ENCODE measurements around the gene GMFB.
A peak's percentile ranks its signal among the peaks of the same experiment; 100 is the strongest.
"Not testable (repeated sequence)": the region's sequence is repeated elsewhere in the genome, so short reads cannot be mapped to it uniquely, and the experiment has no call there.

Gene GMFB

DNA sequence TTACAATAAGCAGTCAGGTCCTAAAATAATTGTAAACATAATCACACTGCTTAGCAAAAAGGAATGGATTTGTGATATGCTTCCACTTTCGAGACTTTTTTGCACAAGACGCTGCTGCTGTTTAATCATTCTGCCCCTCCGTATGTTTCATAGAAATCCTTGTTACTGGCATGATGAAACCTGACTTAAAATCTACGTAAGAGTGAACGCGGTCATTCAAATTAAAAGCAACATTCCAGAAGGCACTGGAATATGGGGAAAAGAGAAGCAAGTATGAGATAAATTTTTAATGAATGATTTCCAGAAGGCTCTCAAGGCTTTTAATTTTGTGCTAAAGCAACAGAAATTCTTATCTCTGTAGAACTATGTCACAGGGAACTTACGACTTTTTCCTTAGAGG, 48.7 kb downstream of the GMFB start:
- TF ChIP-seq, protein P1, sequence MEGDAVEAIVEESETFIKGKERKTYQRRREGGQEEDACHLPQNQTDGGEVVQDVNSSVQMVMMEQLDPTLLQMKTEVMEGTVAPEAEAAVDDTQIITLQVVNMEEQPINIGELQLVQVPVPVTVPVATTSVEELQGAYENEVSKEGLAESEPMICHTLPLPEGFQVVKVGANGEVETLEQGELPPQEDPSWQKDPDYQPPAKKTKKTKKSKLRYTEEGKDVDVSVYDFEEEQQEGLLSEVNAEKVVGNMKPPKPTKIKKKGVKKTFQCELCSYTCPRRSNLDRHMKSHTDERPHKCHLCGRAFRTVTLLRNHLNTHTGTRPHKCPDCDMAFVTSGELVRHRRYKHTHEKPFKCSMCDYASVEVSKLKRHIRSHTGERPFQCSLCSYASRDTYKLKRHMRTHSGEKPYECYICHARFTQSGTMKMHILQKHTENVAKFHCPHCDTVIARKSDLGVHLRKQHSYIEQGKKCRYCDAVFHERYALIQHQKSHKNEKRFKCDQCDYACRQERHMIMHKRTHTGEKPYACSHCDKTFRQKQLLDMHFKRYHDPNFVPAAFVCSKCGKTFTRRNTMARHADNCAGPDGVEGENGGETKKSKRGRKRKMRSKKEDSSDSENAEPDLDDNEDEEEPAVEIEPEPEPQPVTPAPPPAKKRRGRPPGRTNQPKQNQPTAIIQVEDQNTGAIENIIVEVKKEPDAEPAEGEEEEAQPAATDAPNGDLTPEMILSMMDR (IDR thresholded peaks at IDR 0.05; ENCODE audit: control insufficient read depth, extremely low read depth, insufficient read depth): no peak
- DNase-seq (ENCODE audit: low read depth): no peak
- peak overlapping the region; percentile 76 for H3K4me3 ChIP-seq (ENCODE audit: low read depth, low read length)

DNA sequence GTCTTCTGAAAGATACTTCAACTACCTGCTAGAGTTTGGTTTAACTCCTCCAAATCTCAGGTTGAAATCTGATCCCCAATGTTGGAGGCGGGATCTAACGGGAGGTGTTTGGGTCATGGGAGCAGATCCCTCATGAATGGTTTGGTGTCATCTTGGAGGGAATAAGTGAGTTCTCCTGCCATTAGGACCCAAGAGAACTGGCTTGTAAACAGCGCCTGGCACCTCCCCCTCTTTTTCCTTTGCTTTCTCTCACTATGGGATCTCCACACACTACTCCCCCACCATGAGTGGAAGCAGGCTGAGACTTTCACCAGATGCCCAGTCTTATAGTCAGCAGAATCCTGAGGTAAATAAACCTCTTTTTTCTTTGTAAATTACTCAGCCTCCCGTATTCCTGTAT, 50.1 kb downstream of the GMFB start:
- DNase-seq (ENCODE audit: low read depth): no peak
- TF ChIP-seq, protein P1 (IDR thresholded peaks at IDR 0.05; ENCODE audit: control insufficient read depth, extremely low read depth, insufficient read depth): no peak
- no peak overlapping the region for H3K4me3 ChIP-seq (ENCODE audit: low read depth, low read length)

DNA sequence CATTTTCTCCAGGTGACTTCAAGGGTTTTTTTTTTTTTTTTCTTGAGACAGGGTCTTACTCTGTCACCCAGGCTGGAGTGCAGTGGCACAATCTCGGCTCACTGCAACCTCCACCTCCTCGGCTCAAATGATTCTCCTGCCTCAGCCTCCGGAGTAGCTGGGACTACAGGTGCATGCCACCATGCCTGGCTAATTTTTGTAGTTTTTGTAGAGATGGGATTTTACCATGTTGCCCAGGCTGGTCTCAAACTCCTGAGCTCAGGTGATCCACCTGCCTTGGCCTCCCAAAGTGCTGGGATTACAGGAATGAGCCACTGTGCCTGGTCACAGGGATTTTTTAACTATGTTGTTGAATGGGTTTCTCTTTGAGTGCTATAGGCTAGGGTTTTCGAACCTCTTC, 50.8 kb downstream of the GMFB start:
- DNase-seq (ENCODE audit: low read depth); H3K4me3 ChIP-seq (ENCODE audit: low read depth, low read length): not testable (repeated sequence)

DNA sequence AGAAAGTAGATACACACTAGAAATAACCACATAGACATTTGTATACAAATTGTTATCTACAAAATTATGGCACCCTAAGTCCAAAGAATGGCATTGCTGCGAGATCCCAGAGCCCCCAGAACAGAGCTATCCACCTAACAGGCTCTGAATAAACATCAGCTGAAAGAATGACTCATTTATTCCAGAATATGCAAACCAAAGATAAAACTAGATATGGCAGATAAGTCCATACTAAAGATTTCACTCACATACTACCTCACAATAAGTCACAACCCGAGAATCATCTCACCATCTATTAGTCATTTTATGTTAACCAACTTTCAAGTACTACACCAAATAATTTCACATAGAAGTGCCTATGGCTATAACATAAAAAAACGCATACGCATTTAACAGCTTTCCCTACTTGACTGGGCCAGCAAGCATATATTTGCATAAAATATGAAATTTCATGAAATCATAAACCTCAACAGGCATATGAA, 53.2 kb downstream of the GMFB start:
- DNase-seq (ENCODE audit: low read depth): no peak
- TF ChIP-seq, protein P1 (IDR thresholded peaks at IDR 0.05; ENCODE audit: control insufficient read depth, extremely low read depth, insufficient read depth): no peak

DNA sequence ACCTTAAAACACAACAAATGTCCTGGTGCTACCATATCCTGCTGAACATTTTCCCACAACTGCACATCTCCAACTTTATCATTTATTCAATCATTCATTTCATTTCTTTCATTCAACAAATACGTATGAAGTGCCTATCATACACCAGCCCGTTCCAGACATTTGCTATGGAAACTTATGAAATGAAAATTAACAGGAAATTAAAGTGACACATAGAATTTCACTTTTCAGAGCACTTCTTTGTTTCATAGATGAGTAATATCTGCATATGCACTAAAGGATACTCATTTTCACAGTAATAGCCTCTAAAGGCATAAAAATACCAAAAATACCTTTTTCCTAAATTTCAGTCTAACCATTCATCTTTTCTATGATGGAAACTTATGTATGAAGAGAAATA, 60.3 kb downstream of the GMFB start:
- TF ChIP-seq, protein P1 (IDR thresholded peaks at IDR 0.05; ENCODE audit: control insufficient read depth, extremely low read depth, insufficient read depth): no peak
- DNase-seq (ENCODE audit: low read depth): no peak
- H3K4me3 ChIP-seq (ENCODE audit: low read depth, low read length): no peak overlapping the region

More for the DNA sequence above, 53.2 kb downstream of the GMFB start:
- no peak overlapping the region for H3K4me3 ChIP-seq (ENCODE audit: low read depth, low read length)

DNA sequence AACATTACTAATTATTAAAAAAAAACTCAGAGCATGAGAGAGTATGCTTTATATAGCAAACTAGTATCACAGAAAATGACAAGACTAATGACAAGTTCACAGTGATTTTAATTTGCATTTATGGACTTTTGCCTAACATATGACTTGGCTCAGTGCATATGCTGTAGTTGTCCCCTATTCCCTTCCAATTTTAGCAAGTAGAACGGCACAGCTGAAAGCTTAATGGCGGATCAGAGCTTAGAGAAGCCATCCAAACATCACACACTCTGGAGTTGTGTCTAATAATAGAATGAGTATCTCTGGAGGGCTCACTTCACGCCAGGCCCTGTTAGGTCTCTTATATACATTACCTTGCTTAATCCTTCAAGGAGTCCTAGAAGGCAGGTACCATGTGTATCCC, 60.9 kb downstream of the GMFB start:
- H3K4me3 ChIP-seq (ENCODE audit: low read depth, low read length): no peak overlapping the region
- no peak for DNase-seq (ENCODE audit: low read depth)
- TF ChIP-seq, protein P1 (IDR thresholded peaks at IDR 0.05; ENCODE audit: control insufficient read depth, extremely low read depth, insufficient read depth): no peak

DNA sequence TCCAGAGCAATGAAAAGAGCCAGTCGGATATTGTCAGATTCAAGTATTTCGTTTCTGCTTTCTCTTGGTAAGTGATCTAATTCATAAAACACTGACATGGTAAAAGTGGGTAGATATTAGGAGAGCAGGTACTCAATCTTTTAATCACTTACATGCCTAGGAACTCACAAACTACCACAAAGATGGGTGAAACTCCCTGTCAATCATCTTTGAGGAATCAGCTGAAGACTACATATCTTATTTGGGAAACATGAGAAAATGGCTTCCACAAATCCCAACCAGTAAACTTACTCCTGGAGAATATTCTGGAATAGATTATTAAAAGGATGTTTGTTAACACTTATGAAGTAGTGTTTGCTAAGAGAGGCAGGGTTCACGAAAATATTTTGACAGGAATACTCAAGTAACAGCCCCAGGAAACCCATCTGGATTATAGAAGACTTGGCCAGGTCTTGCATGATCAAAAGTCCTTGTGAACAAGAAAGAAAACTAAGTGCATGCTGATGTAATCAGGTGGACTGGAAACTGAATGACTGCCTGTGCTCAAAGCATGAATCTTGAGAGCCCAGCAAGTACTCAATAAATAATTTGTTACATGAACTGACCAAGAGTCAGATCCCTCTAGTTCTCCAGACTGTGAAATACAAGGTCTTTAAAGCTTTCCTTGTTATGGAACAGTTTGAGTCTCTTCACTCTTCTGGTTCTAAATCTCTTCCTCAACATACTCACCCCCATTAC, 63.1 kb downstream of the GMFB start:
- no peak for DNase-seq (ENCODE audit: low read depth)
- TF ChIP-seq, protein P1 (IDR thresholded peaks at IDR 0.05; ENCODE audit: control insufficient read depth, extremely low read depth, insufficient read depth): no peak
- H3K4me3 ChIP-seq (ENCODE audit: low read depth, low read length): no peak overlapping the region

All from LNCaP clone FGC (cell line).